Mammary epithelial cell (primary cell): Measurements from ENCODE around the gene UMODL1.

ENCODE experiments used
- CTCF ChIP-seq, 2 donors: IDR thresholded peaks in 1 of 2; conservative IDR thresholded peaks in 1 of 2; 2 replicates each; pipeline ENCODE4 v1.5.1; 2011 to 2012; ENCODE audit warnings: inconsistent platforms in 2 of 2, low read length in 2 of 2, mild to moderate bottlenecking in 2 of 2, control low read depth in 1 of 2, low read depth in 1 of 2; ENCODE audit not compliant: insufficient read depth in 1 of 2; ENCODE audit errors: extremely low read depth in 1 of 2
- EZH2 ChIP-seq: IDR thresholded peaks from 2 replicates; pipeline ENCODE4 v1.6.1; 2012; ENCODE audit warnings: low read length, inconsistent platforms, borderline replicate concordance

- TF ChIP-seq CTCF (conservative IDR thresholded peaks at IDR 0.05 in 1 of 2, IDR thresholded peaks at IDR 0.05 in 1 of 2; ENCODE audit: extremely low read depth in 1 of 2, insufficient read depth in 1 of 2, low read depth in 1 of 2, low read length in 2 of 2) (no peak), EZH2 (no peak)
Measured at GRCh38 chr21:42191064-42191463, 119.9 kb downstream of the UMODL1 start.
